K562 (cell line): ENCODE results near the gene SV2C. TPM values are rescaled to one million over a fixed set of nuclear protein-coding genes. Genes with fewer than 3 reads are reported as not detected.

ENCODE experiments used
- ATAC-seq: fragments of 200-7000 bp; cut with Tn5 transposase; 3 replicates; pipeline ENCODE4 v1.9.1; 2020; ENCODE audit warnings: moderate library complexity
- BruUV-seq: library from RNA; stranded (reverse); fragments of 400-500 nt; replicated peaks from 2 replicates; lab custom pipeline; 2021; lab: Mats Ljungman, UMichigan
- CTCF ChIA-PET: fragments of 300-600 bp; formaldehyde crosslinking; extraction: SDS; loops from one replicate; lab custom pipeline; 2021; ENCODE audit warnings: low intra/inter-chr PET ratio; lab: Yijun Ruan, JAX
- POLR2A ChIA-PET: fragments of 300-600, 350-650 bp; sonication (Branson Sonifier 250); formaldehyde crosslinking; extraction: SDS; loops from one replicate; lab custom pipeline; 2021; ENCODE audit warnings: antibody characterized with exemption, inconsistent platforms; lab: Yijun Ruan, JAX
- DNase-seq, 4 experiments: peaks; one replicate each; pipeline versions ENCODE4 v3.0.0 to v3.0.0-alpha.2; 2011 to 2018; ENCODE audit warnings: low spot score in 3 of 4, mixed read lengths in 3 of 4; ENCODE audit errors: extremely low read depth in 1 of 4
- FAIRE-seq: peaks from 2 replicates; lab custom pipeline; 2011; peaks lifted over from hg19 to GRCh38; lab: Jason Lieb, UNC
- H2AFZ ChIP-seq: 2 replicates; pipeline ENCODE4 v1.6.0; 2011; ENCODE audit warnings: low read depth, low read length, control low read depth, inconsistent platforms
- H3K27ac ChIP-seq: fragments of 200-600 bp; 3 replicates; pipeline ENCODE4 v1.8.0; 2011; ENCODE audit warnings: low read depth, mild to moderate bottlenecking, control low read depth, inconsistent platforms, low read length, moderate library complexity, mixed read lengths; ENCODE audit errors: extremely low read depth
- H3K27me3 ChIP-seq, 2 experiments: fragments of 300-600 bp in 1 of 2; 2 replicates in 1 of 2; 3 replicates in 1 of 2; pipeline versions ENCODE4 v1.6.0 to v1.8.0; 2011; ENCODE audit warnings: inconsistent platforms in 2 of 2, low read length in 2 of 2, mild to moderate bottlenecking in 1 of 2, mixed read lengths in 1 of 2, moderate library complexity in 1 of 2; ENCODE audit not compliant: control insufficient read depth in 2 of 2, insufficient read depth in 2 of 2
- H3K36me3 ChIP-seq: fragments of 300-600 bp; 3 replicates; pipeline ENCODE4 v1.8.0; 2011; ENCODE audit warnings: mild to moderate bottlenecking, low read length, inconsistent platforms; ENCODE audit not compliant: control insufficient read depth, insufficient read depth
- H3K4me1 ChIP-seq, 2 experiments: fragments of 200-600 bp in 1 of 2; replicated peaks in 1 of 2; 2 replicates in 1 of 2; 3 replicates in 1 of 2; pipeline versions ENCODE4 v1.5.1 to v1.8.0; 2011; ENCODE audit warnings: inconsistent platforms in 2 of 2, low read length in 2 of 2, mild to moderate bottlenecking in 1 of 2, mixed read lengths in 1 of 2, moderate library complexity in 1 of 2; ENCODE audit not compliant: control insufficient read depth in 2 of 2, insufficient read depth in 2 of 2
- H3K4me2 ChIP-seq: 2 replicates; pipeline ENCODE4 v1.6.1; 2011; ENCODE audit warnings: low read length, control low read depth, inconsistent platforms, mixed read lengths; ENCODE audit not compliant: insufficient read depth
- H3K4me3 ChIP-seq: fragments of 200-600 bp; sonication (generic), shearing (Covaris generic); 2 replicates; pipeline ENCODE4 v1.5.1; 2016; ENCODE audit warnings: control low read depth, inconsistent platforms
- H3K79me2 ChIP-seq: fragments of 200-600 bp; 3 replicates; pipeline ENCODE4 v1.8.0; 2011; ENCODE audit warnings: low read length, inconsistent platforms; ENCODE audit not compliant: control insufficient read depth, insufficient read depth
- H3K9ac ChIP-seq, 2 experiments: 2 replicates each; pipeline versions ENCODE4 v1.6.0 to v1.6.1; 2011; ENCODE audit warnings: low read depth in 2 of 2, low read length in 2 of 2, control low read depth in 1 of 2, inconsistent platforms in 1 of 2, mild to moderate bottlenecking in 1 of 2, mixed read lengths in 1 of 2; ENCODE audit not compliant: insufficient read depth in 1 of 2
- H3K9me1 ChIP-seq: one replicate; pipeline ENCODE4 v1.6.0; 2011; ENCODE audit warnings: inconsistent platforms, mild to moderate bottlenecking, low read length, moderate library complexity; ENCODE audit not compliant: control insufficient read depth, insufficient read depth
- H3K9me3 ChIP-seq: replicated peaks from 2 replicates; pipeline ENCODE4 v1.5.1; 2011; ENCODE audit warnings: low read depth, low read length, inconsistent platforms; ENCODE audit not compliant: control insufficient read depth, insufficient read depth
- H4K20me1 ChIP-seq: replicated peaks from 2 replicates; pipeline ENCODE4 v1.6.1; 2011; ENCODE audit warnings: low read length, inconsistent platforms, mixed read lengths; ENCODE audit not compliant: control insufficient read depth, insufficient read depth
- ARID2 ChIP-seq: fragments of 450-650 bp; IDR thresholded peaks from 2 replicates; pipeline ENCODE4 v1.6.1; 2017; ENCODE audit warnings: antibody characterized with exemption, mild to moderate bottlenecking
- CBFB ChIP-seq: sonication (generic); formaldehyde crosslinking; IDR thresholded peaks from 2 replicates; pipeline ENCODE4 v1.4.0; 2020; ENCODE audit warnings: mild to moderate bottlenecking, missing genetic modification reagents
- CXXC5 ChIP-seq: fragments of 250-450 bp; sonication (Bioruptor Pico); IDR thresholded peaks from 2 replicates; pipeline ENCODE4 v1.8.0; 2022; ENCODE audit warnings: inconsistent platforms, mild to moderate bottlenecking, moderate library complexity
- EWSR1 ChIP-seq: fragments of 450-650 bp; IDR thresholded peaks from 2 replicates; pipeline ENCODE4 v1.6.1; 2018; ENCODE audit warnings: borderline replicate concordance, mild to moderate bottlenecking, low read depth, moderate library complexity; ENCODE audit not compliant: partially characterized antibody
- ZC3H8 ChIP-seq: fragments of 450-650 bp; IDR thresholded peaks from 2 replicates; pipeline ENCODE4 v1.6.1; 2017
- WGBS: fragments of 100-300 bp; shearing (Covaris generic); methylation state at CpG from one replicate; pipeline ENCODE4 v1.1.6; 2016; ENCODE audit warnings: low coverage, mixed read lengths; ENCODE audit not compliant: insufficient coverage; ENCODE audit errors: missing lambda C conversion rate; 5-methylcytosine and 5-hydroxymethylcytosine counted together
- in situ Hi-C: fragments of 300-500 bp; cut with MboI; formaldehyde crosslinking; loops from 4 replicates; pipeline ENCODE4 v1.15.0; 2018; ENCODE audit warnings: inconsistent platforms, mixed read lengths
- intact Hi-C: fragments of 100-400 bp; cut with micrococcal nuclease; formaldehyde crosslinking; loops from 2 replicates; pipeline ENCODE4 v1.14.2; 2022
- polyA plus RNA-seq, 8 experiments: library from polyadenylated mRNA; depleted of rRNA in 4 of 8; stranded (reverse) in 5 of 8; unstranded in 3 of 8; fragments of >200 nt; fragmentation: Nextera tagmentation in 2 of 8; fragmentation: Illumina TruSeq in 1 of 8; extraction: Ambion mirVana in 2 of 8; extraction: Trizol in 1 of 8; gene quantifications; 2 replicates each; pipeline versions ENCODE4 v1.2.1 to v1.2.3, GENCODE V29; 2011 to 2014; ENCODE audit warnings: inconsistent platforms in 1 of 8, missing spikeins in 1 of 8
- total RNA-seq, 7 experiments: library from RNA; depleted of rRNA in 6 of 7; stranded (reverse); fragments of >200 nt in 6 of 7; fragmentation: Illumina TruSeq in 2 of 7; extraction: Trizol in 2 of 7; gene quantifications; 2 replicates each; pipeline versions ENCODE4 v1.2.1 to v1.2.3, GENCODE V29; 2011 to 2021; ENCODE audit warnings: low replicate concordance in 1 of 7
- TF ChIP-seq, protein P1 (sequence below): IDR thresholded peaks from 2 replicates; pipeline ENCODE4 v1.6.1; 2016; ENCODE audit warnings: missing genetic modification characterization, missing compliant biosample characterization

Gene SV2C
- total and polyA plus RNA-seq, 9 of the 15 experiments (the other 6 are each of a cell fraction or from before 2014, with no cell fraction given) = 0.05 TPM; not detected in 8

DNA sequence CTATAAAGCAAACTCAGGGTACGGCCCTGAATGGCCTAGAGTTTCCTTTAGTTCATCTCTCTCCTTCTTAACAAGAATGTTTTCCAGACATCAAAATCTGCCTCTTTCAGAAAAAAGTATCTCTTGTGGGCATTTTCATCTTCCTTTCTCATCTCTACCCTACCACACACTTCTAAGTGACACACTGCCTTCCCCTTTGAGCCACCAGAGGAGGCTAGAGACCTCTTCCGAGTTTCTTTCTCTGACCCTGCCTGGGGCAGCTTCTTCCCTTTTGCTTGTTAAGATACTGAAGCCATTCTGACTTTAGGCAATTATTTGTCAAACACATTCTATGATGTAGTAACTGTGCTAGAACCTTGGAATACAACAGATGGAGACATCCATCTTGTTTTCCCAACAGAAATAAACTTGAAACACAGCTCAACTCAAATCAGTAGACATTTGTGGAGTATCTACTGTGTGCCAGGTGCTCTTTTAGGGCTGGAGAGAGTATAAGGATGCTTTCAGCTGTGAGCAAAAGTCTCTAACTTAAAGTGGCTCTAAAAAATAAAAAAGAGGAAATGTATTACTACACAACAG, 8.6 kb upstream of the SV2C start (continued):
- TF ChIP-seq CXXC5 (CRISPR knock-in tag) (no peak), EWSR1 (no peak), ARID2 (0 out of 2 replicates have a peak, but pooled peaks have one; percentile 18)

DNA sequence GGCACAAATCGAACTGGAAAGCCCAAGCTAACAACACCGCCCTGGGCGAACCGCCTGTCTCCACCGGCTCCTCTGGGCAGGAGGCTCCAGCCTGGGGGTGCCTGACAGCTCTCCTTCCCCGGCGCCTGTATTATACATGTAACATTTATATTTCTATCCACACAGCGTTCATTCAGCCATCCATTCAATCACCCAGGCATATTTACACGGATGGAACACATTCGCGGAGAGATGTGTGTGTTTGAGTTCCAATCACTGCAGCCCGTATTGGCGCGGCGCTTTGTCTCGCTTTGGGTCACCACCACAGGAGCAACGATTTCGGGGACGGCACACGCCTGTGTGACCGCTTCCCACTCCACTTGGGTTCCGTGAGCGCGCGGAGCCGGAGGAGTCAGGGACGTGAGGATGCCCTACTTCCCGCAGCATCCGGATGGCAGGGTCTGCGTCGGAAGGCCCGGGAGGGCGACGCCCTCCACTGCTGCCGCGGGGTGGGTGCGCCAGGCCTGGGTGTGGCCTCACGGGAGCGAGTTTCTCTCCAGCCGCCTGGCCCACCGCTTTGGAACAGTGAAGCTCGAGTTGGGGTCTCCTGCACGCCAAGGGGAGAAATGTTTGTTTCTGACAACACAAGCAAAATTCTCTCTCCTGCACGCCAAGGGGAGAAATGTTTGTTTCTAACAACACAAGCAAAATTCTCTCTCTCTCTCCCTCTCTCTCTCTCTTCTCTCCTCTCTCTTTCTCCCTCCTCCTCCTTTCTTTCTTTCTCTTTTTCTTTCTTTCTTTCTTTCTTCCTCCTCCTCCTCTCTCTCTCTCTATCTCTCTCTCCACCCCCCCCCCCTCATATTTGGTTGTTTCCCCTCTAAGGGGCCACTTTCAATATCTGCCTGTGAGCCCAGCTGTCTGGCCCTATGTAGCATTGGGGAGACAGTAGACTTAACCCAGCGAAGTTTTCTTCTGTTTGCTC, 1.1 kb upstream of the SV2C start:
- H3K79me2 ChIP-seq = no peaks in the 10 kb centered on the region
- no TSS peak for BruUV-seq
- H3K4me1 ChIP-seq = peaks cover 0 to 9% of the 10 kb centered on the region in 2 experiments; a peak in 1 of 5 replicates
- TF ChIP-seq CBFB (CRISPR knock-in tag) = no peak
- TF ChIP-seq ZC3H8 = no peak
- TF ChIP-seq, protein P1, sequence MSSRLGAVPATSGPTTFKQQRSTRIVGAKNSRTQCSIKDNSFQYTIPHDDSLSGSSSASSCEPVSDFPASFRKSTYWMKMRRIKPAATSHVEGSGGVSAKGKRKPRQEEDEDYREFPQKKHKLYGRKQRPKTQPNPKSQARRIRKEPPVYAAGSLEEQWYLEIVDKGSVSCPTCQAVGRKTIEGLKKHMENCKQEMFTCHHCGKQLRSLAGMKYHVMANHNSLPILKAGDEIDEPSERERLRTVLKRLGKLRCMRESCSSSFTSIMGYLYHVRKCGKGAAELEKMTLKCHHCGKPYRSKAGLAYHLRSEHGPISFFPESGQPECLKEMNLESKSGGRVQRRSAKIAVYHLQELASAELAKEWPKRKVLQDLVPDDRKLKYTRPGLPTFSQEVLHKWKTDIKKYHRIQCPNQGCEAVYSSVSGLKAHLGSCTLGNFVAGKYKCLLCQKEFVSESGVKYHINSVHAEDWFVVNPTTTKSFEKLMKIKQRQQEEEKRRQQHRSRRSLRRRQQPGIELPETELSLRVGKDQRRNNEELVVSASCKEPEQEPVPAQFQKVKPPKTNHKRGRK (tag) = peak; percentile 38; the same call in 1 of the 2 replicates
- 5% methylated on average over 42 of the region's 45 CpGs for WGBS
- no peaks in the 10 kb centered on the region for H3K9me1 ChIP-seq
- no peaks in the 10 kb centered on the region for H3K9me3 ChIP-seq
- FAIRE-seq (no peak), DNase-seq (no peak), ATAC-seq (no peak)
- H2AFZ ChIP-seq = no peak overlapping the region
- no peak overlapping the region for H3K27ac ChIP-seq
- no peak overlapping the region for H3K4me3 ChIP-seq
- intact Hi-C loops = no loop called here
- H3K4me2 ChIP-seq = no peak overlapping the region
- H3K36me3 ChIP-seq = no peaks in the 10 kb centered on the region
- ChIA-PET POLR2A (no interaction called here), CTCF (no interaction called here)
- H3K27me3 ChIP-seq = peaks cover 12 to 40% of the 10 kb centered on the region in 2 experiments
- in situ Hi-C loops = no loop called here
- 0 out of 2 replicates have a peak, but pooled peaks cover 4% of the 10 kb centered on the region for H4K20me1 ChIP-seq
- no peak overlapping the region for H3K9ac ChIP-seq
